Activated CD4-positive, alpha-beta T cell treated with anti-CD3 and anti-CD28 coated beads, Interleukin-2, Interleukin-6, amounts not matched to agents 100 ng/mL and 50 ng/mL, durations not matched to agents 16 hours and 8 hours (primary cell): Measurements from ENCODE around the gene ZNF629.

ENCODE experiments used
- DNase-seq: peaks from one replicate; pipeline ENCODE4 v3.0.0-alpha.2; 2020

The ZNF629 gene

DNA sequence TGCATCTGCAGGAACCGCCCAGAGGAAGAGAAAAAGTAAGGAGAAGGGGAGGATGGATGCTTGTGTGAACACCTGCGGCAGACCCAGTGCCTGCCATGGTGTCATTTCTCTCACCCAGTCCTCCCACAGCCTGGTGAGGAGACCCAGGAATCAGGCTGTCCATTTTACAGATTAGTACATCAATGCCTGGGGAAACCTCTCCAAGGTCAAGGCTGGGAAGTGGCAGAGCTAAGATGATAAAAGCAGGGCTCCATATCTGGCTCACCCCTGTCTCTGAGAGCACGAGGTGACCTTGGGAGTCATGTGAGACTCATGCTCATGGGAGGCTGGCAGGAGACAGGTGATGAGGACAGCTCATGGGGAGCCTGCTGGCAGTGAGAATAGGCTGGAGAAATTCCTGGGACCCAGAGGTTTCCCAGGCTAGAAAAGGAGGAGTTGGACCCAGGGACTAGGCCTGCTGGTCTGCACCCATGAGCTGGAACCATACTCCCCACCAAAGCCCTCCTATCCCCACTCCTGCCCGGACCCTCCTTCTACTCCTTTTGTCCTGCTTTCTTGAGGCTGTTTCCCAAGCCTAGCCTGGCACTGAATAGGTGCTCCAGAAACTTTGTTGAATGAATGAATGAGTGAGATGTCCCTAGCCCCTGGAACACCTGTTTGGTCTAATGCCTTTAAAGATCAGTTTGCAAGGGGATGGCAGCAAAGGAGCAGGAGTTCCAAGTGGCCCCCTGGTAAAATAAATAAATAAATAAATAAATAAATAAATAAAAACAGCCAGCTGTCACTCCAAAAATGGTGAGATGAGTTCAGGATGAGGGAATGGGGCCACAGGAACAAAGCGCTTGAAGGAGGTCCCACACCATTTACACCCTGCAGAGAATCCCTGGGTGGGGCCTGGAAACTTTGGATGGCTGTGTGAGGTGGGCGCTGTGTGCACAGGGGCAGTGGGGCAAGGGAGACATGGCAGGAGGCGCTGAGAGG is 1.6 kb downstream of the ZNF629 start:
- DNase-seq = no peak

DNA sequence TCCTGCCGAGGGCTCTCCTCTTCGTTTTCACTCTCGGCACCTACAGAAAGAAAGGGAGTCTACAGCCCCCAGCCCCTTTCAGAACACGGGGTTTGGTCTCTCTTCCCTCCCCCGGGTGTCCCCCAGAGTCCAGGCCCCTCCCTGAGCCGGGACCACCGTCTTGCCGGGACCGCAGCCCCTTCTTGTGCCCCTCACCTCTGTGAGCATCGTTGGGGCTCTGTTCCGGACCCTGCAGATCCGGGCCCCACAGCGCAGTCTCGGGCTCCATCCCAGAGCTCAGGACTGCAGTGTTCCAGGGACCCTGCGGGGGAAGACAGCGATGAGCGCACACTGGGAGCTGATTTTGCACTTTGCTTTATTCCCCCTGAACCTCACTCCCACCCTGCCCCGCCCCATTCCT is 2.8 kb downstream of the ZNF629 start:
- DNase-seq = no peak

DNA sequence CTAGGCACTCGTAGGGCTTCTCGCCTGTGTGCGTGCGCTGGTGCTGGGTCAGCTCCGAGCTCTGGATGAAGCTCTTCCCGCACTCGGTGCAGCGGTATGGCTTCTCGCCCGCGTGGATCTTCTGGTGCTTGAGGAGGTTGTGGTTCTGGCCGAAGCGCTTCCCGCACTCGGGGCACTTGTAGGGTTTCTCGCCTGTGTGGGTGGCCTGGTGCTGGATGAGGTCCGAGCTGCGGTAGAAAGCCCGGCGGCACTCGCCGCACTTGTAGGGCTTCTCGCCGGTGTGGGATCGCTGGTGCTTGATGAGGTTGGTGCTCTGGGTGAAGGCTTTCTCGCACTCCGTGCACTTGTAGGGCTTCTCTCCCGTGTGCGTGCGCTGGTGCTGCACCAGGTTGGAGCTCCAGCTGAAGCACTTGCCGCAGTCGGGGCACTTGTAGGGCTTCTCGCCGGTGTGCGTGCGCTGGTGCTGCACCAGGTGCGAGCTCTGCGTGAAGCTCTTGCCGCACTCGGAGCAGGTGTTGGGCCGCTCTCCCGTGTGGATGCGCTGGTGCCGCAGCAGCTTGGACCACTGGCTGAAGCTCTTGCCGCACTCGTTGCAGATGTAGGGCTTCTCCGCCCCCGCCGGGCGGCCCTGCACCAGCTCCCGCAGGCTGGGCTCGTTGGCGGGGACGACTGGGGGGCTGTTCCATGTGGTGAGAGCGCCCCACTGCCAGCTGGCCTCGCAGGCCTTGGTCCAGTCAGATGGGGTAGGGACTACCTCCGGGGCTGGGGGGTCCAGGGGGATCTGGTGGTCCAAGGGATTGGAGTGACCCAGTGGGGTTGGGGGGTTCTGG is 3.5 kb downstream of the ZNF629 start:
- DNase-seq = no peak

DNA sequence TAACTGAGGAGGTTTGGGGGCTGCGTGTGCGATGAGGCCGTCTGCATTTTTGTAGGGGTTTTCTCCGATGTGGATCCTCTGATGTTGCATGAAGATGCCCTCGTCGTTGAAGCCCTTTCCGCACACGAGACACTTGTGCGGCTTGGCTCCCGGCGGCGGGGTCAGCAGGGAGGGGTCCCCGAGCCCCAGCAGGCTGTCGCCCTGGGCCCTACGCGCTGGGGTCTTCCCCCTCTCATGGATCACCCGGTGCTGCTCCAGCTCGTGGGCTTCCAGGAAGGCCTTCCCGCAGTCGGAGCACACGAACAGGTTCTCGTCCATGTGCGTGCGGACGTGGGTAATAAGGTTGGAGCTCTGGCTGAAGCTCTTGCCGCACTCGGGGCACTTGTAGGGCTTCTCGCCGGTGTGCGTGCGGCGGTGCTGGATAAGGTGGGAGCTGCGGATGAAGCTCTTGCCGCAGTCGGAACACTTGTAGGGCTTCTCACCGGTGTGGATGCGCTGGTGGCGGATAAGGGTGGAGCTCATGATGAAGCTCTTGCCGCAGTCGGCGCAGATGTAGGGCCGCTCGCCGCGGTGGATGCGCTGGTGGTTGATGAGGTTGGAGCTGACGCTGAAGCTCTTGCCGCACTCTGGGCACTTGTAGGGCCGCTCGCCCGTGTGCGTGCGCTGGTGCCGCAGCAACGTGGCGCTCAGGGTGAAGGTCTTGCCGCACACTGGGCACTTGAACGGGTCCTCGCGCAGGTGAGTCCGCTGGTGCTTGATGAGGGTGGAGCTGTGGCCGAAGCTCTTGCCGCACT is 4.3 kb downstream of the ZNF629 start:
- no peak for DNase-seq

DNA sequence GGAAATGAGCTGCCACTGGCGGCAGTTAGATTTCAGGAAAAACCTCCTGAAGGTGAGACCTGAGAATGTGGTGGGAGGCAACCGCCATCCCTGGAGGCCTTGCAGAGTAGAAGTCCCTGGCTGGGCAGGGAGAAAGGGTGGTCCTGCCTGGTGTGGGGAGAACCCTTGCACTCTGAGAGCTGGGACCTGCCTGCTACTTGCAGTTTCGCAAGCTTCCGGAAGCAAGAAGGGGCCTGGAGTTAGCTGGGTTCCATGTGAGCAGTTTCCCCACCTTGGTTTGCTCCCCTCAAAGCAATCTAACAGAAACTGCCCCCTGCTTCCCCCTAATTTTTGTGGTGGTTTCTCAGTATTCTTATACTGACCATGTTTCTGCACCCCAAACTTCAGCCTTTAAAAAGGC is 6.5 kb downstream of the ZNF629 start:
- no peak for DNase-seq

DNA sequence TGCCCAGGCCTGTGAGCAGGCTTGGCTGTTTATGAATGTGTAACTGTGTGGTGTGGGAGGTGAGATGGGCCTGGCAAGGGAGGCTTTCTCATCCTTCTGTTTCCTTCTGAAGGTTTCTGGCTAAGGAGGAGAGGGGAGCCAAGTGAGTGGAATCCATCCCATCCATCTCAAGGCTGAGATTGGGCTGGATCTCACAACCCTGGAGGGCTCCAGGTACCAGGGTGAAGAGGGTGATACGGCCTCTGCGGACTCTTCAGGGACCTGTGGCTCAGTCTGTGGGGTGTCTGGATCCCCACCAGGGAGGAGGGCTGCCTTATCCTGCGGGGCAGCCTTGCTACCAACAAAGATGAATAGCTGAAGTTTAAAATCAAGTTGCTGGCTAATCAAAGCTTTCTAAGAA is 7.0 kb downstream of the ZNF629 start:
- DNase-seq = no peak

DNA sequence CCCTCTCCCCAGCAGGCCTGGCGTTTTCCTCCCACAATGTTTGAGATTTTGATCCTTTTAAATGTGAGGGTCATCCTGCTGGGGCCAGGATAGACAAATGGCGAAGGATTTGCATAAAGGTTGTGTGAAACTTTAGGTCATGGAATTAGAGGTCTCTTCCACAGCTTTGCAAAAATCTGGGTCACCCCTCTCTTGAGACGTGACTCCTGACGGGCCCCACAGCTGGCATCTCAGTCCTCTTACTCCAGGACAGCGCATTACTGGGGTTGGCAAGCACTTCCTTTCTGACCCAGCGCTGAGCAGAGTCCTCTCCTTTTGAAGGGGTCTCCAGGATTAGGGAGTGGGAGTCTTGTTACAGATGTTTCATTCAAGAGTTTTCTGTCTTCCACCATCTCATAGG is 7.4 kb downstream of the ZNF629 start:
- no peak for DNase-seq

DNA sequence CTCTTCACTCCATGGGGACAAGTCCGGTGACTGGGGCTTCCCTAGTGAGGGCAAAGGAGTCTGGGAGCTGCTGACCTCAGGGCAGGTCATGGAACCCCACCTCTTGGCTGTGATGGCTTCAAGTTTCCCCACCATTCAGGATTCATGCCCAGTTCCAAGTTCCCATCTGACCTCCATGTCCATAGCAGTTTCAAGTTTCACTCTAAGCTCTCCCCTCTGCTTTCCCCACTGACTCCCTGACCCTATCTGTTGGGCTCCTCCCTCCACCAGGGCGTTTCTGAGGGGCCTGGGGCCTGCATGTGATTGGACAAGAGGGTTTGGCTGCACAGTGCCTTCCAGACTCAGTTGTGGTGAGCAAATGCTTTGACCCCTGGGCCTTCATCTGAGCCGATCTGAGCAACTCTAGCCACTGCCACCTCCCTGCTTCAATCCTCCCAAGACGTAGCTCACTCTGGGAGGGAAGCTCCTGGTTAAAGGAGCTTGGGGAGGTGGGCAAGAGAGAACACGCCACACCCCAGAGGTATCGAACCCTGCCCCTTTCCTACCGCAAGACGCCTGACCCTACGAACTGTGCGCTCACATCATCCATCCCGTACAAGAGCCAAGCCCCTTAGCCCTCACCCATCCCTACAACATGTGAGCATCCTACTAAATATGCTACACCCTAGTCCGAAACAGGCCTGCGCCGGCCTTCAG is 8.3 kb downstream of the ZNF629 start:
- DNase-seq = no peak

DNA sequence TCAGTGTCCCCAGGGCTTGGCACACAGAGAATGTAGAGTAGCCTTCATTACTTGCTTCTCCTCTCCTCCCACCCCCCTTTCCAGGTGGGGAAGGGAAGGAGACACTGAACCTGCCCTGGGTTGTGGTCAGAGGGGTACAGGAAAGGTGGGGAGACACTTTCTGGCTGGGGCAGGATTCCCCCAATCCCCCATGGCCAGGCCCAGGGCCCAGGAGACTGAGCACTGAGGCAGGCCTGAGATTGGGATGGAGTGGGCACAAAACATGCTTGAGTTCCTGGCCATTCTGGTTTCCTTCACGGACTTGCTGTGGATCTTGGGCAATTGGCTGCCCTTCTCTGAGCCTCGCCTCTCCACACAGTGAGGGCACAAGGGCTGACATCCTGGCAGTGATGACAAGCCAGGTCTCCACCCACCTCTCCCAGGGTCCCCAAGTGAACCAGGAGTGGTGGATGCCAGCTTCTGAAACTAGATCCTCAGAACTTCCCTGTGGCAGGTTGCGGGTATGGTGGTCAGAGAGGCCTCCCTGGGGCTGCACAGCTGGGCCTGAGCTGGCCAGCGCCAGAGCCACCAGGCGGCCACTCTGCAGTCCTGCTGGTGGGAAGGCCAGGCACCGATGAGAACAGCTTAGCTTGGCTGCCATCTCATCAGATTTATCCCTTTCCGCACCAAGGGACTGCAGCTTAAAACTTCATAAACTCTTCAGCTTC is 9.3 kb downstream of the ZNF629 start:
- no peak for DNase-seq

DNA sequence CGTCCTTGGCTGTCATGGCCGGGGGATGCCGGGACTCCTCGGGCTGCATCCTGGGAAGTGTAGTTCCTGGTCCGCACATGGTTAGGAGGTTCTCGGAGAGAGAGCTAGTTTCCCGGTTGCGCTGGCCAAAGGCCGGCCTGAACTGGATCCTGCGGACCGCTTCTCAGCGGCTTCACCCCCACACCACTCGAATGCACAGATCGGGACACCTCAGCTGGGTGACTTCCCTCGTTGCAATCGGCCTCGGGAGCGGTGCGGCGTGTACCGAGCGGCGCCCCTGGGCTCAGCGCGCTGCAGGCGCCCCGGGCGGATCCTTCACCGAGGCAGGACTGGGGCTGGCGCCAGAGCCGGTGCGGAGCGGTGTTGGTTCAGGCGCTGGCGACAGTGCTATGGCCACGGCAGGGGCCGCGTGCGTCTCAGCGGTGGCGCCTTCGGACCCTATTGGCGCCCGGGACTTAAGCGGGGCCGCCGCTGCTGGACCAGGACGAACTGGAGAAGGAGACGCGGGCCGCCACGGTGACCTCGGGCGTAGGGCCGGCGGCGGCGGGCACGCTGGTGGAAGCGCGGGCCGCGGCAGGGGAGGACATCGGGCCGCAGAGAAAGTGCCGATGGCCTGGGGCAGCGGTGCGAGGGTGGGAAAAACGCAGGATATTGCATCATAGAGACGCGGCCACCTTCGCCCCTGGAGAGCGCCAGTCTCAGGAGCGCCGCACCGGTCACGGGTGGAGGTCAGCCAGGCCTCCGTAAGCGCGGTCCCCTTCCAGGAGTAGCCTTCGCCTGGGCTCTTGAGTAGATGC is 11.4 kb downstream of the ZNF629 start:
- peak; percentile 83 for DNase-seq

DNA sequence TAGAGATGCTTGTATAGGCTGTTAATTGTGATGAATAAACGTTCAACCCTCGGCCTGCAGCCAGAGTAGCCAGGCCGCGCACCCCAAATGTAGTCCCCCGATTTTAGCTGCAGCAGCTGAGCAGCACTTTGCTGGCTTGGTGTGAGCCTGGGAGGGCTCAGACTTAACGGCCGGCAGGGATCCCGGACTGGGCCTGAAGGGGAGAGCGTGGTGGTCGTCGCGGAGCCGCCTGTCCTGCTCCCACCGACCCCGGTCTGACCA is 11.9 kb downstream of the ZNF629 start:
- DNase-seq = no peak

DNA sequence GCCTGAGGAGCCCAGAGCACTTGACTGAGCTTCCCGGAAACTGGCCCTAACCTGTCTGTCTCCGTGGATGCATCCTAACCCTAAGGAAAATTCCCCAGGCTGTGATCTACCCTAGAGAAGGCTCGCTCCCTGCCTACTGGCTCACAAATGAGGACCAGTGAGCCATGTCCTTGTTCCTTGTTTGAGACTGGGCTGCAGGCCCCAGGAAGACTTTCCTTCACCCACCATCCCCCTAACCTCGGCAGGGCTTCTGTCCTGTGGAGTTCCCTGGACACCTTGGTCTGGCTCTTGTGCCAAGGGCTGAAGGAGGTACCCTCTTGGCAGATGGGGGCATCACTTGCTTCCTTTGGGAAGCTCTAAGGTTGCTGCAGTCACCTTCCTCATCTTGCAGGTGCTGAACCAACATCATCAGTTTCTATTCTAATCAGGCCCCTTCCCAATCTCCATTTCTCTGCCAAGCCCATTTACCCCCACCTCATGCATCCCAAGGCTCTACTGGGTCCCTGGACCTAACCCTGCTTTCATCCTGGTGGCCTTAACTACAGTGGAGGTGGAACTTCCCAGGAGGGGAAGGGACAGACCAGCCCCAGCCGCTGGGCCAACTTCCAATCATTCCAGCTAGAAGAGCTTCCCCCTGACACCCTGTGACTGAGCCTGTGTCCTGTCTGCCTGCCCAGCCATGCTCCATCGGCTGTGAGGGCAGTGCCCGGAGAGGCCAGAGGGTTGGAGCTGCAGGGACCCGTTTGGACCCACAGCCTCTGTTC is 12.5 kb downstream of the ZNF629 start:
- no peak for DNase-seq

DNA sequence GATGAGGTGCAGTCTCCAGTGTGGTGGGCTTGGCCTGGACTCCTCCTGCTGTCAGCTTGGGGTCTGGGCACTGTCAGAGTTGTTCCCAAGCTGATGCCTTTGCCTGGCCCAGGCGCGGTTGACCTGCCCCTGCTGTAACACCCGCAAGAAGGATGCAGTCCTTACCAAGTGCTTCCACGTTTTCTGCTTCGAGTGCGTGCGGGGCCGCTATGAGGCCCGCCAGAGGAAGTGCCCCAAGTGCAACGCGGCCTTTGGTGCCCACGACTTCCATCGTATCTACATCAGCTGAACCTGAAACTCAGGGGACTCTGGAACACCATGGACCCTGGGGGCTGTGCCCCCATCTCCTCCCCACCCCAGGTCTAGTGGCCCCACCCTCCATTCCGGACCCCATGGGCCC is 13.2 kb downstream of the ZNF629 start:
- no peak for DNase-seq

DNA sequence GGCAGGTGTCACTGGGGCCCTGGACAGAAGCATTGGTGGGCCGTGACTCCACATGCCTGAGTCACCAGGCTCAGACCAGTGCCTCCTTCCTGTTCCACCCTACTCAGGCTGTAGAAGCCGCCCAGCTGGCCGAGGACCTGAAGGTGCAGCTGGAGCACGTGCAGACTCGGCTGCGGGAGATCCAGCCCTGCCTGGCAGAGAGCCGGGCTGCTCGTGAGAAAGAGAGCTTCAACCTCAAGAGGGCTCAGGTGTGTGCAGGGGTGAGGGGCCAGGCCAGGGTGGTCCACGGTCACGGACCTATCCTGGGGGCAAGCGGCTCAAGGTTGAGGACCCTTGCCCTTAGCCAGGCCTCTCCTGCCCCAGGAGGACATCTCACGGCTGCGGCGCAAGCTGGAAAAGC is 15.3 kb downstream of the ZNF629 start:
- DNase-seq = no peak

DNA sequence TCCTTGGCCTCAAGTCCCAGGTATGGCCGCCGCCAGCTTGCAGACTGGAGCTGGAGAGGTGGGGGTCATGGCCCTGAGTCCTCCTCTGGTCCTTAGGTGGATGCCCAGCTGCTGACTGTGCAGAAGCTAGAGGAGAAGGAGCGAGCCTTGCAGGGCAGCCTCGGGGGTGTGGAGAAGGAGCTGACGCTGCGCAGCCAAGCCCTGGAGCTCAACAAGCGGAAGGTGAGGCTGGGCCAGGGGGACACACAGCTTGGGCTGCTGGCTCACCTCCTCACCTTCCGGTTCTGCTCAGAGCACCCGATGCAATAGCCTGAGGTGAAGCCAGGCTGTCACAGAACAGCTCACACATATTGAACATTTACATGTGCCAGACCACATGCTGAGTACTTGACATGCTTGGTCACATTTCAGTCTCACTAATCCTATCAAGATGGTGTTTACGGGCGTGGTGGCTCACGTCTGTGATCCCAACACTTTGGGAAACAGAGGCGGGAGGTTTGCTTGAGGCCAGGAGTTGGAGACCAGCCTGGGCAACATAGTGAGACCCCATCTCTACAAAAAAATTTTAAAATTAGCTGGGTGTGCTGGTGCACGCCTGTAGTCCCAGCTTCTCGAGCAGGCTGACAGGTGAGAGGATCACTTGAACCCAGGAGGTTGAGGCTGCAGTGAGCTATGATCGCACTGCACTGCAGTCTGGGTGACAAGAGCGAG is 17.5 kb downstream of the ZNF629 start:
- DNase-seq = no peak

DNA sequence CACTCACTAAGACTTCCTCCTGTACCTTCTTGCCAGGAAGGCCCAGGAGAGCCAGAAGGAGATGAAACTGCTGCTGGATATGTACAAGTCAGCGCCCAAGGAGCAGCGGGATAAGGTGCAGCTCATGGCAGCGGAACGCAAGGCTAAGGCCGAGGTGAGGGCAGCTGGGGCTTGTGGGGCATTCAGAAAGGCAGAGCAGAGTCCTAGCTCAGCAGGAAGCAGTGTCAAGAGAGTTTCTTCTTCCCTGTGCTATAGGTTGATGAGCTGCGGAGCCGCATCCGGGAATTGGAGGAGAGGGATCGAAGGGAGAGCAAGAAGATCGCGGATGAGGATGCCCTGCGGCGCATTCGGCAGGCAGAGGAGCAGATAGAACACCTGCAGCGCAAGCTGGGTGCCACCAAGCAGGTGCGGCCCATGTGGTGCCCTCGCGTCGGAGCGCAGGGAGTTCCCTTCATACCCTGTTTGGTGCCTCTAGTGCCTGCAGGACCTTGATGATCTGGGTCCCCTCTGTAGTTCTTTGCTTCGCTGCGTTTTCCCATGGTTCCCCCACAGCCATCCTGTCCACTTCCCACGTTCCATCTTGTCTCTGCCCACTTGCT is 18.3 kb downstream of the ZNF629 start:
- no peak for DNase-seq

DNA sequence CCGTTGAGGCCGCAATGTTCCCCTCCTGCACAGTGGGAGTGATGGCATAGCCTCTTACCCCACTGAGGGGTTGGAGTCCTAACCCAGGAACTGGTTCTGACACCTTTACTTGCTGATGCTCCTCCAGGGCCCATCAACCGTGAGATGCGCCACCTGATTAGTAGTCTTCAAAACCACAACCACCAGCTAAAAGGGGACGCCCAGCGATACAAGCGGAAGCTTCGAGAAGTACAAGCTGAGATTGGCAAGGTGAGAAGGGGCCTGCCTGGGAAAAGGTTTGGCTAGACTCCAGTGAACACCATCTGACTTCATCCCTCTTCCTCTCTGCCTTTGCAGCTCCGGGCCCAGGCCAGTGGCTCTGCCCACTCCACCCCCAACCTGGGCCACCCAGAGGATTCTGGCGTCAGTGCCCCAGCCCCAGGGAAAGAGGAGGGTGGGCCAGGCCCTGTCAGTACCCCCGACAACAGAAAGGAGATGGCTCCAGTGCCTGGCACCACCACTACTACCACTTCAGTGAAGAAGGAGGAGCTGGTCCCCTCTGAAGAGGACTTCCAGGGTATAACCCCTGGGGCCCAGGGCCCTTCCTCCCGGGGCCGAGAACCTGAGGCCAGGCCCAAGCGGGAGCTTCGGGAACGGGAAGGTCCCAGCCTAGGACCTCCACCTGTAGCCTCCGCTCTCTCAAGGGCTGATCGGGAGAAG is 19.1 kb downstream of the ZNF629 start:
- no peak for DNase-seq

DNA sequence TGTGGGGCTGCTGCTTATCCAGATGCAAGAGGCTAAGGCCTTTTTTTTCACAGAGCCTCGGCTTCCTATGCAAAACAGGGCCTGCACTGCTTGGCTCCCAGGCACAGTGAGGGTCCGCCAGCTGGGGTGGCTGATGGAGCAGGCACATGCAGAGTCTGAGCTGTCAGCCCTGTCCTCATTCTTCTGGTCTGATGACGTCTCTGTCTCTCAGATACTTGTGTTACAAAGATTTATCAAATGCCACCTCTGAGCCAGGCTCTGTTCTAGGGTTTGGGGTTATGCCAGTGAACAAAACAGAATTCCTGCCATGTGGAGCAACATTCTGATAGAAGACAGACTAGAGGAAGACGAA is 20.1 kb downstream of the ZNF629 start:
- DNase-seq = no peak
